Testis (tissue), 2 donors: ENCODE data around the gene IRS1.

Experiments
- POLR2A ChIP-seq: fragments of 450-650 bp; IDR thresholded peaks from one replicate; pipeline ENCODE4 v1.6.1; 2017; ENCODE audit warnings: antibody characterized with exemption, mild to moderate bottlenecking, moderate library complexity
- TF ChIP-seq, protein P1 (sequence below), 3 experiments: fragments of 450-650 bp in 2 of 3; fragments of 200-600 bp in 1 of 3; sonication (generic) in 1 of 3; IDR thresholded peaks; one replicate each; pipeline ENCODE4 v1.5.1; 2016 to 2019; ENCODE audit warnings: antibody characterized with exemption in 3 of 3, mild to moderate bottlenecking in 2 of 3, moderate library complexity in 1 of 3

GRCh38 chr2:226799211-226799975, at the start of gene IRS1:
- TF ChIP-seq, protein P1, sequence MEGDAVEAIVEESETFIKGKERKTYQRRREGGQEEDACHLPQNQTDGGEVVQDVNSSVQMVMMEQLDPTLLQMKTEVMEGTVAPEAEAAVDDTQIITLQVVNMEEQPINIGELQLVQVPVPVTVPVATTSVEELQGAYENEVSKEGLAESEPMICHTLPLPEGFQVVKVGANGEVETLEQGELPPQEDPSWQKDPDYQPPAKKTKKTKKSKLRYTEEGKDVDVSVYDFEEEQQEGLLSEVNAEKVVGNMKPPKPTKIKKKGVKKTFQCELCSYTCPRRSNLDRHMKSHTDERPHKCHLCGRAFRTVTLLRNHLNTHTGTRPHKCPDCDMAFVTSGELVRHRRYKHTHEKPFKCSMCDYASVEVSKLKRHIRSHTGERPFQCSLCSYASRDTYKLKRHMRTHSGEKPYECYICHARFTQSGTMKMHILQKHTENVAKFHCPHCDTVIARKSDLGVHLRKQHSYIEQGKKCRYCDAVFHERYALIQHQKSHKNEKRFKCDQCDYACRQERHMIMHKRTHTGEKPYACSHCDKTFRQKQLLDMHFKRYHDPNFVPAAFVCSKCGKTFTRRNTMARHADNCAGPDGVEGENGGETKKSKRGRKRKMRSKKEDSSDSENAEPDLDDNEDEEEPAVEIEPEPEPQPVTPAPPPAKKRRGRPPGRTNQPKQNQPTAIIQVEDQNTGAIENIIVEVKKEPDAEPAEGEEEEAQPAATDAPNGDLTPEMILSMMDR (IDR thresholded peaks at IDR 0.05), result peak in 2 of 3 experiments; percentile 37 to 54
- TF ChIP-seq POLR2A, result no peak
